ENCODE results near the gene UBA1. TPM values are rescaled to one million over a fixed set of nuclear protein-coding genes. Genes with fewer than 3 reads are reported as not detected.

The UBA1 gene
- total RNA-seq, 1 donor from 2014 or later, result 503 TPM

- H3K36me3 Mint-ChIP-seq (ENCODE audit: unreplicated experiment), result no peaks in the 10 kb centered on the region
- no peak overlapping the region for H3K4me3 Mint-ChIP-seq (ENCODE audit: unreplicated experiment)
- no peak for DNase-seq
- H3K9me3 Mint-ChIP-seq (ENCODE audit: unreplicated experiment), result peaks cover 1% of the 10 kb centered on the region
- H3K27me3 Mint-ChIP-seq (ENCODE audit: unreplicated experiment), result peaks cover 7% of the 10 kb centered on the region
- no peak for TF ChIP-seq CTCF (IDR thresholded peaks at IDR 0.05; ENCODE audit: partially characterized antibody, unreplicated experiment)
- H3K4me1 Mint-ChIP-seq (ENCODE audit: low read depth, unreplicated experiment), result no peaks in the 10 kb centered on the region
- H3K27ac Mint-ChIP-seq (ENCODE audit: unreplicated experiment), result no peak overlapping the region
Observed at GRCh38 chrX:47180346-47180745, 13.3 kb upstream of the UBA1 start.

- TF ChIP-seq CTCF (IDR thresholded peaks at IDR 0.05; ENCODE audit: partially characterized antibody, unreplicated experiment), result no peak
- Mint-ChIP-seq H3K9me3 (ENCODE audit: unreplicated experiment) (peaks cover 1% of the 10 kb centered on the region), H3K27ac (ENCODE audit: unreplicated experiment) (no peak overlapping the region), H3K36me3 (ENCODE audit: unreplicated experiment) (no peaks in the 10 kb centered on the region), H3K4me3 (ENCODE audit: unreplicated experiment) (no peak overlapping the region), H3K4me1 (ENCODE audit: low read depth, unreplicated experiment) (no peaks in the 10 kb centered on the region), H3K27me3 (ENCODE audit: unreplicated experiment) (peaks cover 10% of the 10 kb centered on the region)
- DNase-seq, result no peak
Observed at GRCh38 chrX:47181301-47181700, 12.3 kb upstream of the UBA1 start.

GRCh38 chrX:47182106-47182700 lies 11.4 kb upstream of the UBA1 start:
- no peak overlapping the region for H3K27ac Mint-ChIP-seq (ENCODE audit: unreplicated experiment)
- H3K27me3 Mint-ChIP-seq (ENCODE audit: unreplicated experiment), result peaks cover 10% of the 10 kb centered on the region
- no peak for DNase-seq
- H3K4me1 Mint-ChIP-seq (ENCODE audit: low read depth, unreplicated experiment), result no peaks in the 10 kb centered on the region
- TF ChIP-seq CTCF (IDR thresholded peaks at IDR 0.05; ENCODE audit: partially characterized antibody, unreplicated experiment), result no peak
- peaks cover 1% of the 10 kb centered on the region for H3K9me3 Mint-ChIP-seq (ENCODE audit: unreplicated experiment)
- no peak overlapping the region for H3K4me3 Mint-ChIP-seq (ENCODE audit: unreplicated experiment)
- no peaks in the 10 kb centered on the region for H3K36me3 Mint-ChIP-seq (ENCODE audit: unreplicated experiment)

- Mint-ChIP-seq H3K36me3 (ENCODE audit: unreplicated experiment) (no peaks in the 10 kb centered on the region), H3K27me3 (ENCODE audit: unreplicated experiment) (peaks cover 7% of the 10 kb centered on the region), H3K27ac (ENCODE audit: unreplicated experiment) (no peak overlapping the region), H3K9me3 (ENCODE audit: unreplicated experiment) (no peaks in the 10 kb centered on the region), H3K4me3 (ENCODE audit: unreplicated experiment) (no peak overlapping the region), H3K4me1 (ENCODE audit: low read depth, unreplicated experiment) (no peaks in the 10 kb centered on the region)
- no peak for TF ChIP-seq CTCF (IDR thresholded peaks at IDR 0.05; ENCODE audit: partially characterized antibody, unreplicated experiment)
- no peak for DNase-seq
Observed at GRCh38 chrX:47184486-47184885, 9.1 kb upstream of the UBA1 start.

GRCh38 chrX:47185241-47185640 lies 8.4 kb upstream of the UBA1 start:
- no peak for TF ChIP-seq CTCF (IDR thresholded peaks at IDR 0.05; ENCODE audit: partially characterized antibody, unreplicated experiment)
- H3K9me3 Mint-ChIP-seq (ENCODE audit: unreplicated experiment), result no peaks in the 10 kb centered on the region
- peaks cover 7% of the 10 kb centered on the region for H3K27me3 Mint-ChIP-seq (ENCODE audit: unreplicated experiment)
- DNase-seq, result no peak
- H3K4me1 Mint-ChIP-seq (ENCODE audit: low read depth, unreplicated experiment), result no peaks in the 10 kb centered on the region
- no peaks in the 10 kb centered on the region for H3K36me3 Mint-ChIP-seq (ENCODE audit: unreplicated experiment)
- no peak overlapping the region for H3K4me3 Mint-ChIP-seq (ENCODE audit: unreplicated experiment)
- no peak overlapping the region for H3K27ac Mint-ChIP-seq (ENCODE audit: unreplicated experiment)

Data from glutamatergic neuron (in vitro differentiated cells).